A204.1 (cell line): ENCODE measurements around the gene KIF26B.
"Not testable (repeated sequence)": the region's sequence is repeated elsewhere in the genome, so short reads cannot be mapped to it uniquely, and the experiment has no call there.

ENCODE experiments used
- FAIRE-seq: peaks from 2 replicates; lab custom pipeline; 2012; peaks lifted over from hg19 to GRCh38; lab: Jason Lieb, UNC

Gene KIF26B

DNA sequence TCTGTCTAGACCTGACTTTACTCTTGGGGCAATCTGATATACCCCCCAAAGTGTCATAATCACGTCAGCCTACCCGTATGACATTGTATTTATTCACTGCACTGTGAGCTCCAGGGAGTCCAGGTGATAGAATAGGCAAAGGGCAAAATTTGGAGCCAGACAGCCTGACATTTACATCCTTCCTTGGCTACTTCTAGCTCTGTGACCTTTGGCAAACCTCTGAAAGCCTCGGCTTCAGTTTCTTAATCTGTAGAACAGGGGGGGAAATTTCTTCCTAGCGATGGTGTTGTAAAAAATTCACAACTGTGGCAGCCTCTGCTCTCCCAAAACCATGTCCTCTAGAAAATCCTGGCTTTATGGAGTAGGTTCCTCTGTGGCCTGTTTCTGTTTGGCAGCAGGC lies 240.9 kb downstream of the KIF26B start:
- FAIRE-seq, result no peak

DNA sequence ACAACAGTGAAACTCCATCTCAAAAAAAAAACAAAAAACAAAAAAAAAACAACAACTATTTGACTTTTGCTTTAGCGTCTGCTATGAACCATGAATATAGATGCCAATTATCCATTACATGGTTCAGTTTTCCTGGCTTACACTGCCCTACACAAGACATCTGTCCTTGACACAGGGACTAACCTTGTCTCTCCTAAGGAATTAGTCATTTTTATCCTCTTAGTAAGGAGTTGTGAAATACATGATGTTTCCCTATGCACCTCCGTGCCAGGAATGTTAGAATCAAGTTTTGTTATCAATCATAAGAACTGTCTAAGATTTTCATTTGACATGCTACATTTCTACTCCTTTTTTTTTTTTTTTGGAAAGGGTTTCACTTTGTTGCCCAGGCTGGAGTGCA lies 241.8 kb downstream of the KIF26B start:
- no peak for FAIRE-seq

DNA sequence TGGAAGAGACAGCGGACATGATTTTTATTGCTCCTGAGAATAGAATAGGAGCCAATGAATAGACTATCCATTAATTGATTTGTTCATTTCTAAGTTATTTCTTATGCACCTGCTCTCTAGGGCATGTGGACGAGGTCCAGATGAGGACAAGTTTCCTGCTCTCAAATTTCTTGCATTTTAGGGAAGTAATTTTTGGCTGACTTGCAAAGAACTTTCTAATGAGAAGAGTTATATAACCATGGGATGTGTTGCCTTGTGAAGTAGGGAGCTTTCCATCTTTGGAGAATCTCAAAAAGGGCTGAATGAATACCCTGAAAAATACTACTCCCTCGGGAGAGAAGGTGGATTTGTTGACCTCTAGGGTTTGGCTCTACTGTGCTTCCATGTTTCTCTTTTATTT lies 243.0 kb downstream of the KIF26B start:
- FAIRE-seq, result no peak

DNA sequence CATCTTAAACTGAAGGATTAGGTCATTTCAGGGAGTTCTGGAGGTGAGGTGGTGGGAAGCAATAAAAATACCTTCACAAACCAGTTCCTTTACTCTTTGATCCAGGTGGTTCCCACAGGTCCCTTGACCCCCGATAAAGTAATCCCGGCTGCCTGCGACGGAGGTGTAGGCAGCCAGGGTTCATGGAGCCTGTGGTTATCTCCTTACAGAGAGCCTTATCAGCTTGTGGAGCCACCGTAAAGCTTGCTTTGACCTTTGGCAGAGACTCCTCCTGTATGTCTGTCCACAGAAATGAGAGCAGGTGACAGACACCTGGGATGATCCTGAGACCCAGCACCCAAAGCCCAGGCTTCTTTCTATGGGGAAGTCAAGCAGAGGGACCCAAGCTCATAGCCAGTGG lies 243.4 kb downstream of the KIF26B start:
- no peak for FAIRE-seq

GRCh38 chr1:245401881-245402587 lies 247.2 kb downstream of the KIF26B start:
- no peak for FAIRE-seq

- not testable (repeated sequence) for FAIRE-seq
Measured at GRCh38 chr1:245402998-245403397, 248.2 kb downstream of the KIF26B start.

- no peak for FAIRE-seq
Measured at GRCh38 chr1:245404527-245404926, 249.7 kb downstream of the KIF26B start.

DNA sequence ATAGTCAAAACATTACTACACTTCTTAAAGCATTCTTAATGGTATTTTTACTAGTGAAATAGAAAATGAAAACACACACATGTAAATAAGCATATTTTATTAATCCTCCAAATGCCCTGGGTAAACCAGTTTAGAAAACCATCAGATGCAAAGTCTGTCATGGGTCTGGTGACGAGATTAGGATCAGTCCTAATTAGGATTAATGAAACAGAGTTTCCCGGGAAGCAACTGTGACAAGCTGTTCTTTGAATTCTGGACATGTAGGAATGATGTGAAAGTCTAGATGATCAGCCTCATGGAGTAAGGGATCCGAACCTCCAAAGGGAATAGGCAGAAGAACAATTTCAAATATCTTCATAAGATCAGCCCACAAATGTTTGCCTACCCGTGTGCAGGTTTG lies 250.2 kb downstream of the KIF26B start:
- no peak for FAIRE-seq

DNA sequence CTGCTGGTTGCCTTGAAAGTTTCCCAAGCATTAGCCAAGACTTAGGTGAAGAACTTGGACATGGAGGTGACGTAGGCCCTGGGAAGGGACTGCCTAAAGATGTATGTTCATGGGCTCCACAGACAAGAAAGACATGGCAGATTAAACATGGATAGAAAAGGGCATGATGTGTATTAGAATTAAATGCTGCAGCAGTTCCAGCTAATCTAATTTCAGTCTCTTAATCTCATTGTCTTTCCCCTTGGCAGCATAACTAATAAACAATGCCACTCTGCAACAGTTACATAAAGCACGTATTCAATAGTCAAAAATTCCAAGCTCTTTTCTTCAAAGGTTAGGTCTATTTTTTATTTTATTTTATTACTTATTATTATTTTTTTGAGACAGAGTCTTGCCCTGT lies 251.6 kb downstream of the KIF26B start:
- FAIRE-seq, result no peak

DNA sequence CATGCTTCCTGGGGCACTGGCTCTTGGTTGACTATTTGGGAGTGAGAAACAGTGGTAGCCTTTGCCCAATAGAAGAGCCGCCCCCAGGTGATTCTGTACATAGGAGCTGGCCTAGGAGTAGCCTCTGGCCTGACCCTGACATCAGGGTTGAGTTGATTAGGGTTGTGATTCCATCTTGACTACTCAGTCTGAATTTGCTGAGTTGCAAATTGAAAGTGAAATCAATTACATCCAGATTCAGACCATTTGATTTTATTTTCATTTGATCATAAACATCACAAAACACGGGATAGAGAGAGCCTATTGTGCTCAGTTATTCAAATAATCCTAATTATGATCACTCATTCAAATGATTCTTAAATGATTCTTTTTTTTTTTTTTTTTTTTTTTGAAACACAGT lies 253.2 kb downstream of the KIF26B start:
- FAIRE-seq, result no peak

DNA sequence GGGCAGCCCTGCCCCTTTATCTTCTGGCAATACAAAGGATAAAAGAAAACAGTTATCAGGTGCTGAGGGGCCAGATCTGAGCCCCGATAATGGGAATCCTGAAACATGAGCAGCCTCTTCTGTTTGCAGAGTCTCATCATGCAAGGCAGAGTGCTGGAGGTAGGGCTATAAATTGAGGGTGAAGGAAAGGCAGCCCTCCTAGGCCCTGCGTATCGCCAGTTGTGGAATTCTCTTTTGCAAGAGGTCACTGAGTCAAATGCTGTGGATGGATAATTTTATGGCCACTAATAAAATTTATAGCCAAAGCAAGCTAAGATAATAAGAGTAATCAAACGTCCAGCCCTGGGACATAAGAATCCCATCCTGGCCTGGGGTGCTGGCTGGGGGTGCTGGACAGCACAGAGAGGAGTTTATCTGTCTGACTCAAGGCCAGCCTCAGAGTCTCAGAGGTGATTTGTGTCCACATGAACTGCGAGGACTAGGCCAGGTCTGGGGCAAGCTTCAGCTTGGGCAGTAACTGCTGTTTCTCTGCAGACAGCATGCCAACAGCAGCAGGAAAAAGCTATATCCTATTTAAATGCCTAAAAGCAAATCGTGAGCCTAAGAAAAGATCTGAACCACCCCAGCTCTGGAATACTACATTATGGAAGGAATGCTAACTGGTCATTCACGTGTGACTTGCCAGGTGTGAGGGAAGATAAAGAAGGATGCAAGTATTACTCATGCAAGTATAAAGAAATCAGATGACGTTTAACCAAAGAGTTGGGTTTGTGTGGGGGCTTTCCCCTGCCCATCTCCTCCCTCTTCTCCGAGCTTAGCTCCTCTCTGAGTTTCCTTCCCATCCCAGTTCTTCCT lies 254.8 kb downstream of the KIF26B start:
- no peak for FAIRE-seq

DNA sequence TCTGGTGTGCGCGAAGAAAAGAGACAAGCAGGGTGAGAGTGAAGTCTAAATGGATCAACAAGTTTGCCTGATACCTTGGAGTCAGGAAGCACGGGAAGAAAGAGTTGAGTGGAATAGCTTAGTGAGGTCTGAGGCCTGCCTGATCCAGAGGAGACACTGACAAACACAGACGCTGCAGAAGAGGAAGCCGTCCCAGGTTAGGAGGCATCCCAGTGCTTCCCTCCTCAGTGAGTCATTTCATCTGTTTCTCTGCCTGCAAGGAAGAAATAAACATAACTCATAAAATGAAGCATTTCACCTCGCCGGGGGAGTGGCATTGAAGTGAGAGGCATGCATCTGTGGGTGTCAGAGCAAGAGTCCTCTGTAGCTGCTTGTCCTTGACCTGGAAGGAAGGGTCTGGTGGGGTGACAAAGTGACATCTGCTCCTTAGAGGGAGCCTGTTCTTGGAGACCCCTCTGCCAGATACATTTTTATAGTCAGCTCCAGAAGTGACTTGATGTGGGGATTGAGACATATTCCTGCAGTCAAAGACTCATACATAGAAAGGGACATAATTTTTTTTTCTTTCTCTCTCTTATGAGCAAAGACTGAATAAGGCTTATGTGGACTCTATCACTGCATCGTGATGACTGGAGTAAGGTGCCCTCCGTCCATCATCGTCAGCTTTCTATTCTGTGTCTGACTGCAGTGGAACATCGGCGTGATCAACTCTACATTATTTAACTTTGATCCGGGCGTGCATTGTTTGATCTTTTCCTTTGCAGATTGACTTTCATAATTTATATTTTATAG lies 256.7 kb downstream of the KIF26B start:
- no peak for FAIRE-seq

DNA sequence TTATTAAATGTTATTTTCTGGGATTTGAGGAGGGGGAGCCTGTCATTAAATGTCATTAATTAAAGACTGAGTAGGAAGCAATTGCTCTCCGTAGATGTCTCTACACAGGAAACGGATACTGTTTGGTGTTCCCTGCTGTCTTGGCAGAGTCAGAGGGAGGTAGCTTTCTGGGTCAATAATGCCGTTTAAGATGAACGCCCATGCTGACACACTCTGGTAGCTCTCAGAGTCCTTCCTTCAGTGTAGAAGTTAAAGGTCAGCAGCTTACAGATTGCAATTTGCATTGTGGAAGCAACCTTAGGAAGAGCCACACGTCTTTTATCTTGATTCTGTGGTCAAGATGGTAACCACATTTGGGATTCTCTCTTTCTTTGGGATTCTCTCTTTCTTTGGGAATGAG lies 257.5 kb downstream of the KIF26B start:
- no peak for FAIRE-seq

- no peak for FAIRE-seq
Measured at GRCh38 chr1:245416781-245417180, 262.0 kb downstream of the KIF26B start.

GRCh38 chr1:245418077-245418476 lies 263.3 kb downstream of the KIF26B start:
- FAIRE-seq, result no peak

- no peak for FAIRE-seq
Measured at GRCh38 chr1:245419461-245419978, 264.7 kb downstream of the KIF26B start.

DNA sequence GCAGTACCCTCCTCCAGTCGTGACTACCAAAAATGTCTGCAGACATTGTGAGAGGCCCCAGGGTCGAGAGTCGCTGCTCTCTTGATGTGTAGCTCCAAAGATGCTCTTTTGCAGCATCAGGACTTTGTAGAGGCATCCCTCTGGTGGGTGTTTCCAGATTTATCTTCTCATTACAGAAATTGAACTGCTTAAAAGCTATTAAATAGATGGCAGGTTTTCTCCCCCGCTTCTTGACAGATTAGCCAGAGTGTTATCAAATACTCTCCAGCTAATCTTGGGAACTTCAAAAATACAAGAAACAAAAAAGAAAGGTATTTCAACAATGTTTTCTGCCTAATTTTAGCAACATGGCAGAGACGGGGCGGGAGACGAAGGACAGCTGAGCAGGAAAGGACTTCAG lies 265.2 kb downstream of the KIF26B start:
- FAIRE-seq, result no peak

GRCh38 chr1:245420926-245421325 lies 266.1 kb downstream of the KIF26B start:
- FAIRE-seq, result no peak

GRCh38 chr1:245428681-245429080 lies 273.9 kb downstream of the KIF26B start:
- no peak for FAIRE-seq

DNA sequence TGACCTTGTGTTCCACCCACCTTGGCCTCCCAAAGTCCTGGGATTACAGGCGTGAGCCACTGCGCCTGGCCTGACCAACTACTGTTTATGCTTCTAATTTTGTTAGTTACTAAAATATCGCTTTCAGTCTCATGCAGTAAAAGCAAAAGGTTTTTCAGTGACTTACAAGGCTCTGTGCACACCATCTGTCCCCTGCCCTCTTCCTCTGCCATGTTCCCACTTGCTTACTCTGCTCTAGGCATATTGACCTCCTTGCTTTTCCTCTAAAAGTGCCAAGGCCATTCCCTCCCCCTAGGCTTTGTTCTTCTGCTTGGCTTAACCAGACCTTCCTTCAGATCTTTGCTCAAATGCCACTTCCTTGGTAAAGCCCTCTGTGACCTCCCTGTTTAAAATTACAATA lies 276.9 kb downstream of the KIF26B start:
- no peak for FAIRE-seq

DNA sequence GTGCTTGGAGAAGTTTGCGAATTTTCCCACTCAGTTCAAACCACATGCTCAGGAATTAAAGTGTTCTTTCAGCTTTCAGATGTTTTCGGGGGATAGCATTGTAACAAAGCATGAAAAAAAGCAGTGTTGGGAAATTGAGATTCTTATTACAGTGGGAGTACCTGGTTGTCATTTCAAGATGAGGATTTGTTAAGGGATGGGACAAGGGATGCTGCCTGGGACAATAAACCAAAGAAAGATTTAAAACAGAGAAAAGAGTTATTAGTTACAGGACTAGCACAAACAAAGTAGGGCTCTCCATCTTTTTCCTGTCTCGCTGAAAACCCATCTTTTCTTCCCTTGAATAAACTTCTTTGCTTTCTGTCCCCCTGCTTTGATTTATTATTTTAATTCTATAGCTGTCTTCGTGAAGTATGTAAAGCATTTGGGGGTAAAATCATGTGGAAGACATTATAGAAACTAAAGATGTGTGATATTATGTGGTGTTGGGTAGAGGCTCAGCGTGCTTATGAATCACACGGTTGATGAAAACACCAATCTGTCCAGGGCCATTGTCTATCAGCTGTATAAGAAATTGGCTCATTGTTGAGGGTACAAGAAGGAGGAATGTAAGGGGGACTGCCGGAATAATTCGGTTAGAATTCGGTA lies 277.6 kb downstream of the KIF26B start:
- no peak for FAIRE-seq

DNA sequence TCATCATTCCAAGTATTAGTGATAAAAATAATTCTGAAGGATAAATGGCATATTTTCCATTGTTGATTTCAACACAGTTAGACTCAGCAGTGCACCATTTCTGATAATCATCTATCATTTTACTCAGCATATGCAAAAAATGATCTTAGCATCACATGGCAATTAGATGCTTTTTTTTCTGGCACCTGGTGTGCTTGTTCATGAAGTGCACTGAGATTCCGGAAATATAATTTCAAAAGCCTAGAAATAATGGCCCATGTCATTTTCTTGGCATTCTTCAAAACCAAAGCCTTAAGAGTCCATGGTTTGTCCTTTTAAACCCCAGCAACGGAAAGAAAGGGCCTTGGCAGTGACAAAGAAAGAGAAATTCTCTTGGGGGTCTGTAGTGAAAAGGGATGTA lies 278.8 kb downstream of the KIF26B start:
- no peak for FAIRE-seq
